ENCODE data around the gene GGCT. TPM values are rescaled to one million over a fixed set of nuclear protein-coding genes. Genes with fewer than 3 reads are reported as not detected.

The GGCT gene
- total and polyA plus RNA-seq, 2 of the 8 experiments (the other 6 are each of a cell fraction or from before 2014, with no cell fraction given), result 50.0 to 129 TPM

DNA sequence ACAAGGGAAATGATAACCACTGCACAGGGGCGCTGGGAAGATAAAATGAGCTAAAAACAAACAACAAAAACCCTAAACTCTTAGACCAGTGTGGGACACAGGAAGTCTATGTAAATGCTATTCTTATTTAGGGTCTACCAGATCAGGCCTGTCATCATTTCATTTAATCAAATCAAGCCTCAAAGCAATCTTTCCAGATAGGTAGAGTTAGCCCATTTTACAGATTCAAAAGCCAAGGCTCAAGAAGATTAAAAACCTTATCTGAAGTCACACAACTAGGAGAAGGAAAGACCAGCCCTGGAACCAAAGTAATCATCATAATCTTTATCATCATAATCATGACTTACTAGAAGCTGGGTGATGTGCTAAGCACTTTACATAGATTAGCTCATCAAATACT is 30.7 kb downstream of the GGCT start:
- no peak overlapping the region for H3K23ac ChIP-seq (ENCODE audit: insufficient read length)
- WGBS, 2 experiments (ENCODE audit: extremely low coverage in 1 of 2, insufficient coverage in 1 of 2, insufficient read length in 1 of 2, insufficient replicate concordance in 2 of 2, low coverage in 1 of 2, low lambda C conversion rate in 2 of 2, missing lambda C conversion rate in 1 of 2), result 85% methylated on average over 1 of the region's 1 CpG; no CpG with 5 or more reads in 1 of the 2 experiments
- no peak overlapping the region for H3K18ac ChIP-seq (ENCODE audit: extremely low read depth, low read length)
- CTCF ChIA-PET (ENCODE audit: partially characterized antibody), result interaction anchor here (1.6 kb wide), 1 partner anchor 310 kb away, joined by 3 read pairs; no protein-coding TSS in a partner anchor
- H3K14ac ChIP-seq (ENCODE audit: insufficient read length), result no peak overlapping the region
- no peak overlapping the region for H3K56ac ChIP-seq (replicated peaks; ENCODE audit: insufficient read length, low read depth, low read length)
- no peak overlapping the region for H3K4me2 ChIP-seq (ENCODE audit: insufficient read depth in 1 of 2, low read depth in 2 of 2, low read length in 2 of 2)
- no peaks in the 10 kb centered on the region for H3K9me3 ChIP-seq (ENCODE audit: insufficient read depth in 2 of 2, low read depth in 1 of 2, low read length in 1 of 2)
- FAIRE-seq (no peak), DNase-seq (ENCODE audit: low read depth in 1 of 2, low spot score in 2 of 2) (peak in 1 of 2 experiments; percentile 1)
- no peak overlapping the region for H2BK5ac ChIP-seq (ENCODE audit: low read depth, low read length)
- no peaks in the 10 kb centered on the region for H3K36me3 ChIP-seq (ENCODE audit: control insufficient read depth in 2 of 4, insufficient read depth in 4 of 4, low read length in 3 of 4)
- H2AK5ac ChIP-seq (ENCODE audit: low read depth, low read length), result no peak overlapping the region
- no peak overlapping the region for H2BK20ac ChIP-seq (ENCODE audit: low read length)
- no peak overlapping the region for H2AFZ ChIP-seq (ENCODE audit: low read length)
- POLR2A ChIA-PET (ENCODE audit: partially characterized antibody), result interaction anchor here (1.8 kb wide), 1 partner anchor 24 kb away, joined by 8 read pairs; no protein-coding TSS in a partner anchor
- peaks cover 2 to 10% (median 8%) of the 10 kb centered on the region in 4 experiments; a peak in 5 of 7 replicates for H3K4me1 ChIP-seq (replicated peaks in 1 of 4; ENCODE audit: control insufficient read depth in 3 of 4, insufficient read depth in 4 of 4, low read length in 3 of 4)
- no peak overlapping the region for H3K27ac ChIP-seq (ENCODE audit: low read depth, low read length)
- no peak overlapping the region for H4K8ac ChIP-seq (ENCODE audit: extremely low read depth, insufficient read depth, low read length)
- H3K23me2 ChIP-seq (ENCODE audit: low read depth, low read length), result peaks cover 11% of the 10 kb centered on the region; the same call in 1 of the 2 replicates
- H3K4me3 ChIP-seq (ENCODE audit: extremely low read depth in 1 of 4, insufficient read depth in 2 of 4, low read depth in 3 of 4, low read length in 4 of 4), result no peak overlapping the region
- H3K9ac ChIP-seq (replicated peaks in 1 of 4; ENCODE audit: extremely low read depth in 1 of 4, low read depth in 3 of 4, low read length in 3 of 4), result no peak overlapping the region
- H4K91ac ChIP-seq (replicated peaks; ENCODE audit: insufficient read length, low read length), result no peak overlapping the region
- H2BK12ac ChIP-seq (ENCODE audit: low read depth, low read length), result no peak overlapping the region
- no peak overlapping the region for H2BK15ac ChIP-seq (ENCODE audit: low read length)
- peaks cover 0 to 7% (median 3%) of the 10 kb centered on the region in 4 experiments; a peak in 3 of 7 replicates for H3K27me3 ChIP-seq (replicated peaks in 1 of 4; ENCODE audit: control insufficient read depth in 3 of 4, extremely low read depth in 1 of 4, insufficient read depth in 3 of 4, low read length in 3 of 4)
- H3K79me1 ChIP-seq (ENCODE audit: low read depth, low read length), result no peaks in the 10 kb centered on the region; the same call in 1 of the 2 replicates
- H3K79me2 ChIP-seq (ENCODE audit: control insufficient read depth in 1 of 2, insufficient read depth in 2 of 2, low read length in 2 of 2), result no peaks in the 10 kb centered on the region
- no peaks in the 10 kb centered on the region for H4K20me1 ChIP-seq (replicated peaks in 1 of 2; ENCODE audit: control insufficient read depth in 1 of 2, insufficient read depth in 2 of 2, low read length in 2 of 2)
- H4K5ac ChIP-seq (ENCODE audit: insufficient read length, low read depth, low read length), result no peak overlapping the region
- H2BK120ac ChIP-seq (replicated peaks; ENCODE audit: low read depth, low read length), result no peak overlapping the region
- H3K4ac ChIP-seq (replicated peaks; ENCODE audit: insufficient read length, low read depth, low read length), result no peak overlapping the region
- TF ChIP-seq, protein P1, sequence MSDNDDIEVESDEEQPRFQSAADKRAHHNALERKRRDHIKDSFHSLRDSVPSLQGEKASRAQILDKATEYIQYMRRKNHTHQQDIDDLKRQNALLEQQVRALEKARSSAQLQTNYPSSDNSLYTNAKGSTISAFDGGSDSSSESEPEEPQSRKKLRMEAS (IDR thresholded peaks at IDR 0.05), result no peak
- TF ChIP-seq POLR2AphosphoS5 (IDR thresholded peaks at IDR 0.05; ENCODE audit: low read depth, low read length) (no peak), BRCA1 (IDR thresholded peaks at IDR 0.05; ENCODE audit: low read depth, low read length) (no peak), CBX8 (IDR thresholded peaks at IDR 0.05; ENCODE audit: borderline replicate concordance, low read depth, low read length) (no peak), TBP (IDR thresholded peaks at IDR 0.05; ENCODE audit: low read depth, low read length) (no peak), TAF1 (IDR thresholded peaks at IDR 0.05; ENCODE audit: low read depth, low read length) (no peak), SUZ12 (IDR thresholded peaks at IDR 0.05; ENCODE audit: low read length) (no peak), EP300 (IDR thresholded peaks at IDR 0.05; ENCODE audit: borderline replicate concordance in 1 of 2, low read depth in 2 of 2, low read length in 2 of 2) (no peak), RNF2 (IDR thresholded peaks at IDR 0.05; ENCODE audit: borderline replicate concordance, low read depth, low read length, missing control alignments, poor library complexity, severe bottlenecking) (no peak), CHD1 (IDR thresholded peaks at IDR 0.05; ENCODE audit: low read depth, low read length) (no peak)
- TF ChIP-seq, protein P2, sequence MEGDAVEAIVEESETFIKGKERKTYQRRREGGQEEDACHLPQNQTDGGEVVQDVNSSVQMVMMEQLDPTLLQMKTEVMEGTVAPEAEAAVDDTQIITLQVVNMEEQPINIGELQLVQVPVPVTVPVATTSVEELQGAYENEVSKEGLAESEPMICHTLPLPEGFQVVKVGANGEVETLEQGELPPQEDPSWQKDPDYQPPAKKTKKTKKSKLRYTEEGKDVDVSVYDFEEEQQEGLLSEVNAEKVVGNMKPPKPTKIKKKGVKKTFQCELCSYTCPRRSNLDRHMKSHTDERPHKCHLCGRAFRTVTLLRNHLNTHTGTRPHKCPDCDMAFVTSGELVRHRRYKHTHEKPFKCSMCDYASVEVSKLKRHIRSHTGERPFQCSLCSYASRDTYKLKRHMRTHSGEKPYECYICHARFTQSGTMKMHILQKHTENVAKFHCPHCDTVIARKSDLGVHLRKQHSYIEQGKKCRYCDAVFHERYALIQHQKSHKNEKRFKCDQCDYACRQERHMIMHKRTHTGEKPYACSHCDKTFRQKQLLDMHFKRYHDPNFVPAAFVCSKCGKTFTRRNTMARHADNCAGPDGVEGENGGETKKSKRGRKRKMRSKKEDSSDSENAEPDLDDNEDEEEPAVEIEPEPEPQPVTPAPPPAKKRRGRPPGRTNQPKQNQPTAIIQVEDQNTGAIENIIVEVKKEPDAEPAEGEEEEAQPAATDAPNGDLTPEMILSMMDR (IDR thresholded peaks at IDR 0.05; ENCODE audit: control extremely low read depth in 1 of 3, insufficient read depth in 1 of 3, low read depth in 1 of 3, low read length in 3 of 3), result no peak

All from H1 (cell line).